HepG2 (cell line): ENCODE results near the gene SPACDR. TPM values are rescaled to one million over a fixed set of nuclear protein-coding genes. Genes with fewer than 3 reads are reported as not detected.

Experiments used
- ARID4A ChIP-seq: sonication (generic); formaldehyde crosslinking; IDR thresholded peaks from 2 replicates; pipeline ENCODE4 v1.5.0; 2020; ENCODE audit warnings: mild to moderate bottlenecking, missing genetic modification reagents, borderline replicate concordance
- CREB1 ChIP-seq, 2 experiments: fragments of 450-650 bp in 1 of 2; IDR thresholded peaks; 2 replicates each; pipeline ENCODE4 v1.6.1; 2016 to 2017; ENCODE audit warnings: control low read depth in 1 of 2, mild to moderate bottlenecking in 1 of 2, missing compliant biosample characterization in 1 of 2, missing genetic modification characterization in 1 of 2
- GMEB1 ChIP-seq: sonication (generic); formaldehyde crosslinking; IDR thresholded peaks from 2 replicates; pipeline ENCODE4 v1.5.1; 2020; ENCODE audit warnings: missing genetic modification reagents, mild to moderate bottlenecking, borderline replicate concordance
- LRRFIP1 ChIP-seq: sonication (generic); formaldehyde crosslinking; conservative IDR thresholded peaks from 2 replicates; pipeline ENCODE4 v1.4.0; 2020; ENCODE audit warnings: missing genetic modification reagents
- MAFF ChIP-seq: IDR thresholded peaks from 2 replicates; pipeline ENCODE4 v1.6.1; 2011; ENCODE audit warnings: low read depth, low read length, improper control_type of control experiment
- MBNL3 ChIP-seq: fragments of 250-450 bp; sonication (Bioruptor Pico); conservative IDR thresholded peaks from 2 replicates; pipeline ENCODE4 v1.8.0; 2022; ENCODE audit warnings: mild to moderate bottlenecking, inconsistent platforms
- SAP130 ChIP-seq: IDR thresholded peaks from 2 replicates; pipeline ENCODE4 v1.6.1; 2016; ENCODE audit warnings: low read depth
- TCF7L2 ChIP-seq: IDR thresholded peaks from 2 replicates; pipeline ENCODE4 v1.6.1; 2011; ENCODE audit warnings: mild to moderate bottlenecking, low read depth, low read length, moderate library complexity
- ZGPAT ChIP-seq: IDR thresholded peaks from 2 replicates; pipeline ENCODE4 v1.6.1; 2016; ENCODE audit warnings: mild to moderate bottlenecking
- ZNF180 ChIP-seq: sonication (generic); formaldehyde crosslinking; IDR thresholded peaks from 2 replicates; pipeline ENCODE4 v1.4.0; 2020; ENCODE audit warnings: low read depth, missing genetic modification reagents, borderline replicate concordance
- ZNF557 ChIP-seq: sonication (generic); formaldehyde crosslinking; IDR thresholded peaks from 2 replicates; pipeline ENCODE4 v1.4.0; 2020; ENCODE audit warnings: missing genetic modification reagents
- ZNF839 ChIP-seq: sonication (generic); formaldehyde crosslinking; IDR thresholded peaks from 2 replicates; pipeline ENCODE4 v1.4.0; 2020; ENCODE audit warnings: missing genetic modification reagents, mild to moderate bottlenecking, borderline replicate concordance
- ZSCAN25 ChIP-seq: sonication (generic); formaldehyde crosslinking; IDR thresholded peaks from 2 replicates; pipeline ENCODE4 v1.8.0; 2022; ENCODE audit warnings: mild to moderate bottlenecking, missing genetic modification reagents
- polyA plus RNA-seq, 8 experiments: library from polyadenylated mRNA; depleted of rRNA in 3 of 8; stranded (reverse) in 7 of 8; unstranded in 1 of 8; fragments of >200 nt; fragmentation: Illumina TruSeq in 4 of 8; extraction: Trizol in 4 of 8; gene quantifications; 2 replicates each; pipeline versions ENCODE4 v1.2.1 to v1.2.3, GENCODE V29; 2011 to 2016; ENCODE audit warnings: low read depth in 4 of 8, missing spikeins in 1 of 8, mixed read lengths in 1 of 8; ENCODE audit not compliant: insufficient read depth in 1 of 8
- total RNA-seq, 5 experiments: library from RNA; depleted of rRNA; stranded (reverse); fragments of >200 nt; fragmentation: Illumina TruSeq; extraction: Trizol; gene quantifications; 2 replicates each; pipeline ENCODE4 v1.2.3, GENCODE V29; 2016; ENCODE audit warnings: low read depth in 1 of 5
- TF ChIP-seq, protein P1 (sequence below): sonication (generic); formaldehyde crosslinking; conservative IDR thresholded peaks from 2 replicates; pipeline ENCODE4 v1.8.0; 2022; ENCODE audit warnings: missing genetic modification reagents
- TF ChIP-seq, protein P2 (sequence below): sonication (generic); formaldehyde crosslinking; IDR thresholded peaks from 2 replicates; pipeline ENCODE4 v1.4.0; 2020; ENCODE audit warnings: mild to moderate bottlenecking, missing genetic modification reagents

The SPACDR gene
- total and polyA plus RNA-seq, 2 of the 13 experiments (the other 11 are each of a cell fraction or from before 2014, with no cell fraction given), result 0.41 TPM; not detected in 1

DNA sequence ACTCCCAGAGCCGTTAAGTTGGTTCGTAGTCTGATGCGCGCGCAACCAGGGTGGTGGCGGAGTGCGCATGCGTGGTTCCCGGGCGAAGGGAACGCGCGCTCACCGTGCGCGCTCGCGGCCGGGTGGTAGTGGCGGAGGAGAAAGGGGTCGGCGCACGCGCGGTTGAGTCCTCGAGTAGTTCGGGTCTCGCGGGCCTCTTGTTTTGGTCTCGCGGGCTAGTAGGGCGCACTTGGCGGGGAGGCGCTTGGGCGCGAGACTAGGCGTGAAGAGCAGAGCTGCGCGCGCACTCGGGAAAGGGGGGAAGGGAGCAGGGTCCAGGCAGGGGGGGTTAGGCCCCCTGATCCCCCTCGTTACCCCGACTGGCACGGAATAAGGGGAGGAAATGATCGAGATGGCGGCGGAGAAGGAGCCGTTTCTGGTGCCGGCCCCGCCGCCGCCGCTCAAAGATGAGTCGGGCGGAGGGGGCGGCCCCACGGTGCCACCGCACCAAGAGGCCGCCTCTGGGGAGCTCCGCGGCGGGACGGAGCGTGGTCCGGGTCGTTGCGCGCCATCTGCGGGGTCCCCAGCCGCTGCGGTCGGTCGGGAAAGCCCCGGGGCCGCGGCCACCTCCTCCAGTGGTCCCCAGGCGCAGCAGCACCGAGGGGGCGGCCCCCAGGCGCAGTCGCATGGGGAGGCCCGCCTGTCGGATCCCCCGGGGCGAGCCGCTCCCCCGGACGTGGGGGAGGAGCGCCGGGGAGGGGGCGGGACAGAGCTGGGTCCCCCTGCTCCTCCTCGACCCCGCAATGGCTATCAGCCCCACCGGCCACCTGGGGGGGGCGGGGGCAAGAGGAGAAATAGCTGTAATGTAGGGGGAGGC lies 34.2 kb downstream of the SPACDR start, which contains the start of gene MEPCE (continued):
- TF ChIP-seq GMEB1 (CRISPR knock-in tag) (no peak), MAFF (no peak), CREB1 (IDR thresholded peaks at IDR 0.05) (no peak), CREB1 (CRISPR knock-in tag; IDR thresholded peaks at IDR 0.05) (no peak), SAP130 (CRISPR knock-in tag) (peak; percentile 55), ZGPAT (CRISPR knock-in tag) (peak; percentile 52; the same call in 1 of the 2 replicates), TCF7L2 (no peak), MBNL3 (CRISPR knock-in tag) (no peak), ZSCAN25 (no peak), ZNF839 (CRISPR knock-in tag) (no peak; the same call in 1 of the 2 replicates), ZNF180 (CRISPR knock-in tag) (no peak), ARID4A (no peak), LRRFIP1 (CRISPR knock-in tag) (no peak), ZNF557 (no peak)
- TF ChIP-seq, protein P1, sequence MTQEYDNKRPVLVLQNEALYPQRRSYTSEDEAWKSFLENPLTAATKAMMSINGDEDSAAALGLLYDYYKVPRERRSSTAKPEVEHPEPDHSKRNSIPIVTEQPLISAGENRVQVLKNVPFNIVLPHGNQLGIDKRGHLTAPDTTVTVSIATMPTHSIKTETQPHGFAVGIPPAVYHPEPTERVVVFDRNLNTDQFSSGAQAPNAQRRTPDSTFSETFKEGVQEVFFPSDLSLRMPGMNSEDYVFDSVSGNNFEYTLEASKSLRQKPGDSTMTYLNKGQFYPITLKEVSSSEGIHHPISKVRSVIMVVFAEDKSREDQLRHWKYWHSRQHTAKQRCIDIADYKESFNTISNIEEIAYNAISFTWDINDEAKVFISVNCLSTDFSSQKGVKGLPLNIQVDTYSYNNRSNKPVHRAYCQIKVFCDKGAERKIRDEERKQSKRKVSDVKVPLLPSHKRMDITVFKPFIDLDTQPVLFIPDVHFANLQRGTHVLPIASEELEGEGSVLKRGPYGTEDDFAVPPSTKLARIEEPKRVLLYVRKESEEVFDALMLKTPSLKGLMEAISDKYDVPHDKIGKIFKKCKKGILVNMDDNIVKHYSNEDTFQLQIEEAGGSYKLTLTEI (CRISPR knock-in tag), result no peak
- TF ChIP-seq, protein P2, sequence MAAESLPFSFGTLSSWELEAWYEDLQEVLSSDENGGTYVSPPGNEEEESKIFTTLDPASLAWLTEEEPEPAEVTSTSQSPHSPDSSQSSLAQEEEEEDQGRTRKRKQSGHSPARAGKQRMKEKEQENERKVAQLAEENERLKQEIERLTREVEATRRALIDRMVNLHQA (CRISPR knock-in tag), result no peak
